Peyer's patch (tissue), 4 donors: ENCODE results near the gene C20orf141.

Experiments used
- POLR2A ChIP-seq, 2 donors: fragments of 450-650 bp; IDR thresholded peaks; one replicate each; pipeline ENCODE4 v1.5.1; 2017; ENCODE audit warnings: antibody characterized with exemption in 2 of 2, mild to moderate bottlenecking in 2 of 2, moderate library complexity in 2 of 2
- TF ChIP-seq, protein P1 (sequence below), 6 experiments: fragments of 450-650 bp in 4 of 6; fragments of 200-600 bp in 2 of 6; sonication (generic) in 1 of 6; IDR thresholded peaks; one replicate each; pipeline ENCODE4 v1.5.1; 2017 to 2019; ENCODE audit warnings: antibody characterized with exemption in 6 of 6, mild to moderate bottlenecking in 3 of 6, moderate library complexity in 1 of 6

GRCh38 chr20:2775139-2775538, 39.6 kb upstream of the C20orf141 start:
- no peak for TF ChIP-seq POLR2A (IDR thresholded peaks at IDR 0.05)
- TF ChIP-seq, protein P1, sequence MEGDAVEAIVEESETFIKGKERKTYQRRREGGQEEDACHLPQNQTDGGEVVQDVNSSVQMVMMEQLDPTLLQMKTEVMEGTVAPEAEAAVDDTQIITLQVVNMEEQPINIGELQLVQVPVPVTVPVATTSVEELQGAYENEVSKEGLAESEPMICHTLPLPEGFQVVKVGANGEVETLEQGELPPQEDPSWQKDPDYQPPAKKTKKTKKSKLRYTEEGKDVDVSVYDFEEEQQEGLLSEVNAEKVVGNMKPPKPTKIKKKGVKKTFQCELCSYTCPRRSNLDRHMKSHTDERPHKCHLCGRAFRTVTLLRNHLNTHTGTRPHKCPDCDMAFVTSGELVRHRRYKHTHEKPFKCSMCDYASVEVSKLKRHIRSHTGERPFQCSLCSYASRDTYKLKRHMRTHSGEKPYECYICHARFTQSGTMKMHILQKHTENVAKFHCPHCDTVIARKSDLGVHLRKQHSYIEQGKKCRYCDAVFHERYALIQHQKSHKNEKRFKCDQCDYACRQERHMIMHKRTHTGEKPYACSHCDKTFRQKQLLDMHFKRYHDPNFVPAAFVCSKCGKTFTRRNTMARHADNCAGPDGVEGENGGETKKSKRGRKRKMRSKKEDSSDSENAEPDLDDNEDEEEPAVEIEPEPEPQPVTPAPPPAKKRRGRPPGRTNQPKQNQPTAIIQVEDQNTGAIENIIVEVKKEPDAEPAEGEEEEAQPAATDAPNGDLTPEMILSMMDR (IDR thresholded peaks at IDR 0.05): no peak
